OCI-LY7 (cell line): Measurements from ENCODE around the gene ARAP1.

ENCODE experiments used
- EZH2phosphoT487 ChIP-seq: fragments of 200-600 bp; sonication (generic); IDR thresholded peaks from 2 replicates; pipeline ENCODE4 v1.6.1; 2018; ENCODE audit warnings: low read depth, borderline replicate concordance, mild to moderate bottlenecking, mixed run types, antibody characterized with exemption, low read length, moderate library complexity, mixed read lengths
- TF ChIP-seq, protein P1 (sequence below): fragments of 200-600 bp; sonication (generic); conservative IDR thresholded peaks from 2 replicates; pipeline ENCODE4 v1.5.1; 2014; ENCODE audit warnings: mild to moderate bottlenecking, antibody characterized with exemption, low read length, moderate library complexity, mixed read lengths

GRCh38 chr11:72782081-72782920, 30.1 kb upstream of the ARAP1 start:
- TF ChIP-seq, protein P1, sequence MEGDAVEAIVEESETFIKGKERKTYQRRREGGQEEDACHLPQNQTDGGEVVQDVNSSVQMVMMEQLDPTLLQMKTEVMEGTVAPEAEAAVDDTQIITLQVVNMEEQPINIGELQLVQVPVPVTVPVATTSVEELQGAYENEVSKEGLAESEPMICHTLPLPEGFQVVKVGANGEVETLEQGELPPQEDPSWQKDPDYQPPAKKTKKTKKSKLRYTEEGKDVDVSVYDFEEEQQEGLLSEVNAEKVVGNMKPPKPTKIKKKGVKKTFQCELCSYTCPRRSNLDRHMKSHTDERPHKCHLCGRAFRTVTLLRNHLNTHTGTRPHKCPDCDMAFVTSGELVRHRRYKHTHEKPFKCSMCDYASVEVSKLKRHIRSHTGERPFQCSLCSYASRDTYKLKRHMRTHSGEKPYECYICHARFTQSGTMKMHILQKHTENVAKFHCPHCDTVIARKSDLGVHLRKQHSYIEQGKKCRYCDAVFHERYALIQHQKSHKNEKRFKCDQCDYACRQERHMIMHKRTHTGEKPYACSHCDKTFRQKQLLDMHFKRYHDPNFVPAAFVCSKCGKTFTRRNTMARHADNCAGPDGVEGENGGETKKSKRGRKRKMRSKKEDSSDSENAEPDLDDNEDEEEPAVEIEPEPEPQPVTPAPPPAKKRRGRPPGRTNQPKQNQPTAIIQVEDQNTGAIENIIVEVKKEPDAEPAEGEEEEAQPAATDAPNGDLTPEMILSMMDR = no peak
- TF ChIP-seq EZH2phosphoT487 = no peak
